ENCODE results near the gene CLDN5. TPM values are rescaled to one million over a fixed set of nuclear protein-coding genes. Genes with fewer than 3 reads are reported as not detected.

The CLDN5 gene
- total and polyA plus RNA-seq, 2 of the 8 experiments (the other 6 are each of a cell fraction or from before 2014, with no cell fraction given), result 1.2 to 1.6 TPM

DNA sequence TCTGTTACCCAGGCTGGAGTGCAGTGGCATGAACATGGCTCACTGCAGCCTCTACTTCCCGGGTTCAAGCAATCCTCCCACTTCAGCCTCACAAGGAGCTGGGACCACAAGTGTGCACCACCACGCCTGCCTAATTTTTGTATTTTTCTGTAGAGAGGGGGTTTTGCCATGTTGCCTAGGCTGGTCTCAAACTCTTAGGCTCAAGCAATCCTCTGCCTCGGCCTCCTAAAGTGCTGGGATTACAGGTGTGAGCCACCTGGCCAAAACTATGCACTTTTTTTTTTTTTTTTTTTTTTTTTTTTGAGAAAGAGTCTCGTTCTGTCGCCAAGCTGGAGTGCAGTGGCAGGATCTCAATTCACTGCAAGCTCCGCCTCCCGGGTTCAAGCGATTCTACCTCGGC is 12.4 kb upstream of the CLDN5 start:
- Histone ChIP-seq H3K14ac (ENCODE audit: insufficient read length) (no peak overlapping the region), H3K27ac (ENCODE audit: low read depth, low read length) (no peak overlapping the region), H3K9me3 (ENCODE audit: insufficient read depth in 2 of 2, low read depth in 1 of 2, low read length in 1 of 2) (no peaks in the 10 kb centered on the region), H4K8ac (ENCODE audit: extremely low read depth, insufficient read depth, low read length) (no peak overlapping the region), H3K4ac (replicated peaks; ENCODE audit: insufficient read length, low read depth, low read length) (no peak overlapping the region), H3K36me3 (ENCODE audit: control insufficient read depth in 2 of 4, insufficient read depth in 4 of 4, low read length in 3 of 4) (no peaks in the 10 kb centered on the region), H3K79me1 (ENCODE audit: low read depth, low read length) (no peaks in the 10 kb centered on the region), H3K4me3 (ENCODE audit: extremely low read depth in 1 of 4, insufficient read depth in 2 of 4, low read depth in 3 of 4, low read length in 4 of 4) (no peak overlapping the region), H2BK5ac (ENCODE audit: low read depth, low read length) (no peak overlapping the region), H3K4me1 (replicated peaks in 1 of 4; ENCODE audit: control insufficient read depth in 3 of 4, insufficient read depth in 4 of 4, low read length in 3 of 4) (no peaks in the 10 kb centered on the region; a peak in 1 of 7 replicates), H2BK120ac (replicated peaks; ENCODE audit: low read depth, low read length) (no peak overlapping the region), H3K4me2 (ENCODE audit: insufficient read depth in 1 of 2, low read depth in 2 of 2, low read length in 2 of 2) (no peak overlapping the region), H3K23me2 (ENCODE audit: low read depth, low read length) (no peaks in the 10 kb centered on the region), H2BK20ac (ENCODE audit: low read length) (no peak overlapping the region), H4K91ac (replicated peaks; ENCODE audit: insufficient read length, low read length) (no peak overlapping the region), H3K27me3 (replicated peaks in 1 of 4; ENCODE audit: control insufficient read depth in 3 of 4, extremely low read depth in 1 of 4, insufficient read depth in 3 of 4, low read length in 3 of 4) (no peaks in the 10 kb centered on the region), H2AK5ac (ENCODE audit: low read depth, low read length) (no peak overlapping the region), H2AFZ (ENCODE audit: low read length) (no peak overlapping the region), H3K18ac (ENCODE audit: extremely low read depth, low read length) (no peak overlapping the region), H2BK15ac (ENCODE audit: low read length) (no peak overlapping the region), H3K23ac (ENCODE audit: insufficient read length) (no peak overlapping the region), H3K79me2 (ENCODE audit: control insufficient read depth in 1 of 2, insufficient read depth in 2 of 2, low read length in 2 of 2) (no peaks in the 10 kb centered on the region), H4K5ac (ENCODE audit: insufficient read length, low read depth, low read length) (no peak overlapping the region), H2BK12ac (ENCODE audit: low read depth, low read length) (no peak overlapping the region), H3K56ac (replicated peaks; ENCODE audit: insufficient read length, low read depth, low read length) (no peak overlapping the region), H4K20me1 (replicated peaks in 1 of 2; ENCODE audit: control insufficient read depth in 1 of 2, insufficient read depth in 2 of 2, low read length in 2 of 2) (no peaks in the 10 kb centered on the region), H3K9ac (replicated peaks in 1 of 4; ENCODE audit: extremely low read depth in 1 of 4, low read depth in 3 of 4, low read length in 3 of 4) (no peak overlapping the region)
- no peak for FAIRE-seq
- ChIA-PET CTCF (ENCODE audit: partially characterized antibody) (interaction anchor here (1.4 kb wide), 1 partner anchor 22 kb away, joined by 4 read pairs; no protein-coding TSS in a partner anchor), POLR2A (ENCODE audit: partially characterized antibody) (no interaction called here)
- WGBS, 2 experiments (ENCODE audit: extremely low coverage in 1 of 2, insufficient coverage in 1 of 2, insufficient read length in 1 of 2, insufficient replicate concordance in 2 of 2, low coverage in 1 of 2, low lambda C conversion rate in 2 of 2, missing lambda C conversion rate in 1 of 2), result 93% methylated on average over 9 of the region's 9 CpGs; no CpG with 5 or more reads in 1 of the 2 experiments
- TF ChIP-seq CHD1 (IDR thresholded peaks at IDR 0.05; ENCODE audit: low read depth, low read length) (no peak), RBBP5 (IDR thresholded peaks at IDR 0.05; ENCODE audit: borderline replicate concordance, low read depth, low read length) (no peak), USF2 (IDR thresholded peaks at IDR 0.05; ENCODE audit: low read length) (no peak), BCL11A (IDR thresholded peaks at IDR 0.05; ENCODE audit: low read depth in 2 of 2, low read length in 2 of 2) (no peak), YY1 (IDR thresholded peaks at IDR 0.05; ENCODE audit: low read depth, low read length) (no peak), PHF8 (conservative IDR thresholded peaks at IDR 0.05; ENCODE audit: low read depth, low read length) (no peak), MAFK (IDR thresholded peaks at IDR 0.05; ENCODE audit: low read depth, low read length) (no peak), RXRA (IDR thresholded peaks at IDR 0.05; ENCODE audit: insufficient read depth, low read depth, low read length) (no peak), JUND (IDR thresholded peaks at IDR 0.05; ENCODE audit: low read length) (no peak), SP1 (IDR thresholded peaks at IDR 0.05; ENCODE audit: low read depth, low read length) (no peak), HDAC6 (IDR thresholded peaks at IDR 0.05; ENCODE audit: low read depth, low read length) (no peak)
- TF ChIP-seq, protein P1, sequence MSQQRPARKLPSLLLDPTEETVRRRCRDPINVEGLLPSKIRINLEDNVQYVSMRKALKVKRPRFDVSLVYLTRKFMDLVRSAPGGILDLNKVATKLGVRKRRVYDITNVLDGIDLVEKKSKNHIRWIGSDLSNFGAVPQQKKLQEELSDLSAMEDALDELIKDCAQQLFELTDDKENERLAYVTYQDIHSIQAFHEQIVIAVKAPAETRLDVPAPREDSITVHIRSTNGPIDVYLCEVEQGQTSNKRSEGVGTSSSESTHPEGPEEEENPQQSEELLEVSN (IDR thresholded peaks at IDR 0.05), result no peak
- TF ChIP-seq, protein P2, sequence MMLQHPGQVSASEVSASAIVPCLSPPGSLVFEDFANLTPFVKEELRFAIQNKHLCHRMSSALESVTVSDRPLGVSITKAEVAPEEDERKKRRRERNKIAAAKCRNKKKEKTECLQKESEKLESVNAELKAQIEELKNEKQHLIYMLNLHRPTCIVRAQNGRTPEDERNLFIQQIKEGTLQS (IDR thresholded peaks at IDR 0.05; ENCODE audit: insufficient read depth, low read depth, low read length), result no peak
- DNase-seq (ENCODE audit: low read depth in 1 of 2, low spot score in 2 of 2), result no peak

Data from H1 (cell line).